GM19455 (cell line): Measurements from ENCODE around the gene UGGT2.
A peak's percentile ranks its signal among the peaks of the same experiment; 100 is the strongest.
"Not testable (repeated sequence)": the region's sequence is repeated elsewhere in the genome, so short reads cannot be mapped to it uniquely, and the experiment has no call there.

Experiments used
- ATAC-seq: cut with Tn5 transposase; IDR thresholded peaks from one replicate; pipeline ENCODE4 v1.9.1; 2021; ENCODE audit not compliant: unreplicated experiment

UGGT2 gene

GRCh38 chr13:95982144-95982543 is 71.1 kb downstream of the UGGT2 start:
- no peak for ATAC-seq

- not testable (repeated sequence) for ATAC-seq
These were observed 80.5 kb downstream of the UGGT2 start for GRCh38 chr13:95972651-95973050.

- ATAC-seq, result no peak
These were observed 82.3 kb downstream of the UGGT2 start for GRCh38 chr13:95970878-95971277.

GRCh38 chr13:95968906-95969305 is 84.3 kb downstream of the UGGT2 start:
- no peak for ATAC-seq

- ATAC-seq, result no peak
These were observed 95.9 kb downstream of the UGGT2 start for GRCh38 chr13:95957331-95957730.

- no peak for ATAC-seq
These were observed 96.5 kb downstream of the UGGT2 start for GRCh38 chr13:95956589-95957148.

GRCh38 chr13:95955719-95956118 is 97.5 kb downstream of the UGGT2 start:
- ATAC-seq, result no peak

GRCh38 chr13:95955255-95955654 is 97.9 kb downstream of the UGGT2 start:
- ATAC-seq, result peak; percentile 94

- ATAC-seq, result no peak
These were observed 98.9 kb downstream of the UGGT2 start for GRCh38 chr13:95954266-95954665.

- no peak for ATAC-seq
These were observed 103.1 kb downstream of the UGGT2 start for GRCh38 chr13:95950103-95950502.

GRCh38 chr13:95948656-95949055 is 104.5 kb downstream of the UGGT2 start:
- ATAC-seq, result no peak

- no peak for ATAC-seq
These were observed 115.4 kb downstream of the UGGT2 start for GRCh38 chr13:95937714-95938320.

GRCh38 chr13:95931300-95932025 is 121.7 kb downstream of the UGGT2 start:
- ATAC-seq, result no peak

GRCh38 chr13:95929430-95929829 is 123.8 kb downstream of the UGGT2 start:
- ATAC-seq, result no peak

- ATAC-seq, result not testable (repeated sequence)
These were observed 124.8 kb downstream of the UGGT2 start for GRCh38 chr13:95928367-95928906.

- no peak for ATAC-seq
These were observed 127.0 kb downstream of the UGGT2 start for GRCh38 chr13:95926231-95926630.

- no peak for ATAC-seq
These were observed 128.7 kb downstream of the UGGT2 start for GRCh38 chr13:95924389-95924994.

- no peak for ATAC-seq
These were observed 131.7 kb downstream of the UGGT2 start for GRCh38 chr13:95921485-95921884.

- ATAC-seq, result no peak
These were observed 132.7 kb downstream of the UGGT2 start for GRCh38 chr13:95920485-95920884.

- no peak for ATAC-seq
These were observed 134.3 kb downstream of the UGGT2 start for GRCh38 chr13:95918860-95919259.

GRCh38 chr13:95914991-95915501 is 138.2 kb downstream of the UGGT2 start:
- ATAC-seq, result no peak
